Stimulated activated CD8-positive, alpha-beta memory T cell treated with anti-CD3 and anti-CD28 coated beads, Interleukin-4, amount 100 ng/mL, for 1 hour (primary cell): ENCODE measurements around the gene MTHFD2.

Experiments
- DNase-seq, 2 donors: peaks; one replicate each; pipeline ENCODE4 v3.0.0-alpha.2; 2020; ENCODE audit warnings: low read depth in 2 of 2, low spot score in 1 of 2

Gene MTHFD2

GRCh38 chr2:74261204-74261864, 62.9 kb downstream of the MTHFD2 start:
- DNase-seq: no peak

GRCh38 chr2:74262681-74263080, 64.3 kb downstream of the MTHFD2 start:
- no peak for DNase-seq

- no peak for DNase-seq
Observed at GRCh38 chr2:74264281-74264680, 65.9 kb downstream of the MTHFD2 start.

GRCh38 chr2:74267068-74267467, 68.7 kb downstream of the MTHFD2 start:
- DNase-seq: peak in 1 of 2 donors; percentile 17
